HG03064 (cell line): ENCODE data around the gene BDH1.

Source experiments
- ATAC-seq: cut with Tn5 transposase; IDR thresholded peaks from one replicate; pipeline ENCODE4 v1.9.1; 2021; ENCODE audit warnings: low read depth; ENCODE audit not compliant: unreplicated experiment

Gene BDH1

DNA sequence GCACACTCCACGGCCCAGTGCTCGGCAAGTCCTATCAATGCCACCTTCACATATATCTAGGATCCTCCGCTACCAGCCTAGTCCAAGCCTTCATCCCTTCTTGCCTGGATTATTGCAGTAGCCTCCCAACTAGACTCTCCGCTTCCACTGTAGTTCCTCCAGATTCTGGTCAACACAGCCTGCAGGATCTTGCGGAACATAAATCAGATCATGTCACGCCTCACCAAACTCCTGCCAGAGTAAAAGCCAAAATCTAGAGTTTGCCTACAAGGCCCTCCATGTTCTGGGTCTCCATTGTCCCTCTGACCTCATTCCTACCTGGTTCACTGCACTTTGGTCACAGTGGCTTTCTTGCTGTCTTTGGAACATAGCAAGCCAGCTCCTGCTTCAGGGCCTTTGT is 3.6 kb downstream of the BDH1 start:
- no peak for ATAC-seq

DNA sequence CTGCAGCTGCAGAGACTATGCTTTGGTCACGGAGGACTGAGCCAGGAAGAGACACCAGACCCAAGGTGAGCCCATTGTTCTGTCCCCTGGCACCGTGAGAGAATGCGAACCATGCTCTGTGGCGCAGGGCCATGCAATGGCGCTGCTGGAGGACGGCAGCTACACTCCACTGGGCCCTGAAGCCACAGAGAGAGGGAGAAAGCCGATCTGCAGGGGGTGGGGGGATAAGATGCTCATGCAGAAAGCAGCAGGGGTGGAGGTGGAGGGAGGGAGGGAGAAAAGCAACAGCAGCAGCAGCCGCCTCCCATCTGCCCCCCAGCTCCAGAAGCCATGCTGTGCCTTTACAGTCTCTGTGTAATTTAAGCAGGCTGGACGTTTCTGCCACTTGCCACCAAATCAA is 5.3 kb downstream of the BDH1 start:
- ATAC-seq: no peak

DNA sequence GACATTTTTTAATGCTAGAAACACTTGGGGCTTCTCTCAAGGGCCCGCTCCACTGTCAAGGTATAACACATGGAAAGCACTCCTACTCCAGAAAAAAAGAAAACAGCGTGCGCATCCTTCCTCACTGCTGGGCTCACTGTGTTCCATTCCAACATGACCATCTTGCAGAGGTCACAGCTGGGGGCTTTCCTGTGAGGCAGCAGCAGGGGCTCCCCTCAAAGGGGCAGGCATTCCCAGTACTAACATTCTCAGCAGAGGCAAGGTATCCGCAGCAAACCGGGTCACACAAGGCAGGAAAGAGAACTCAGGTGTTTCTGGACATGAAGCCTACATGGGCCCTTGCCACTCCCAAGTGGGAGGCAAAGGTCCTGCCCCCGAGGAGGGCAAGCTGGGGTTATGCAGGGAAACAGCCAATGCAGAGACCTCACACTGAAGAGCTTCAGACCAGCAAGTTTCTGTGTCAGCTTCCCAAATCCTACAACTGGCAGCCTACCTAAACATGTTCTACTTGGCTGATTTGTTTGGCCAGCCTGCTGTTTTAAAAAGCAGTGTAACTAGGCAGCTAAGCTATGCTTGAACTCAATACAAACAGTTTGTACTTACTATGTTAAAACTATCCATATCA is 6.4 kb downstream of the BDH1 start:
- ATAC-seq: no peak

DNA sequence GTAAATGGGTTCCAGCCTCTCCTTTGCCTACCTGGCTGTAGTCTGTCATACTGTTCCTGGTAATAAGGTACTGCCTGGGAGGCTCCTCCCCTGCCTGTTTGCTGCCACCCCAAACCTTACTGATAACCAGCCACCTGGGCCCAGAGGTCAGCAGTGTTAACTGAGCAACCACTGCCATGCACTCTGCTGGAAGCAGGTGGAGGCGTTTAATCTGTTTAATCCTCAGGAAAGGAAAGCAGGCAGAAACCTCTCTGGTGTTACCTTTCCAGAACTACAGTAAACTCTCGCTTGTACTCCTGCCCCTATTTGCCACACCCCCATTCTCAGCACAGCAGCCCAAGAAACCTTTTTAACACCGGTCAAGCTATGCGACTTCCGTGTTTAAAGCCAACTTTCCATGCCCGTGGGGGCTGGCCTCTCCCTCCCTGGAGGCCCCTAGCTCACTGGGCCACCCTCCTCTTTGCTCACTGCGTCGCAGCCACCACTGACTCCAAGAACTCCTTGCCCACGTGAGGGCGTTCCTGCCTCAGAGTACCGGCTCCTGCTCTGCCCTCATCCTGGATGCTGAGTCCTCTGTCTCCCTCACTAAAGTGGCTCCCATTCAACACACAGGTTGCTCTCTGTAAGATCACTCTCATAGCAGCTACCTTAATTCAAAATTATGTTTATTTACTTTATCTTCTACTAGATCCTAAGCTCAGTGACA is 8.3 kb downstream of the BDH1 start:
- no peak for ATAC-seq

DNA sequence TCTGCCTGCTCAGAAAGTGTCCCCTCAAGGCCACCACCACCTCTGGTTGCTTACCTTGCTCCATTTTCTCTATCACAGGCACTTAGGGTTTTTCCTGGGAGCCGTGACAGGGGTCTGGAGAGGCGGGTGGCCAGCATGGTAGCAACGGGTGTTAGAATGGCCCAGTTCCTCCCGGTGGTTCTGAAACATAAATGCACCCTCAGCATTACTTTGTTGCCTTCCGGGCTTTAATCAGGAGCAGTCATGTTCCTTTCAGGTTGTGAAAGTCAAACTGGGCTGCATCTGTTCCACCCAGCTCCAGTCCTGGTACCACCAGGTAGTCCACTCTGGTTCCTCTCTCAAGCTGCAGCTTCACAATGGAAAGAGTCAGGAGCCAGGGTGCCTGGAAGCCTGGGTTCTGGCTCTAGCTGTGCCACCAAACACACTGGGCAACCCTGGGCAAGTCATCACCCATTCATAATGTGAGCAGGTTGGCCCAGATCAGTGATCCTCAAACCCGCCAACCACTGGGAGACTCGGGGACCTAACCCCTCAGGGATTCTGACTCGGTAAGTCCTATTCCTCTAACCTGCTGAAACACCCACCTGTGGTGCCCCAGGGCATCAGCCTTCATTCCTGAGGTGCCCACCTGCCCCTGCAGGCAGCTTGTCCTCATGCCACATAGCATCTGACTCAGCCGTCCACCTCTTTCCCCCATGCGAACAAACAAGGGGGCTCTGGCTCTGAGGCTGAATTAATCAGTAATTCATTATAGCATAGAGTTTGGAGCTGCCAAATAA is 9.3 kb downstream of the BDH1 start:
- no peak for ATAC-seq

DNA sequence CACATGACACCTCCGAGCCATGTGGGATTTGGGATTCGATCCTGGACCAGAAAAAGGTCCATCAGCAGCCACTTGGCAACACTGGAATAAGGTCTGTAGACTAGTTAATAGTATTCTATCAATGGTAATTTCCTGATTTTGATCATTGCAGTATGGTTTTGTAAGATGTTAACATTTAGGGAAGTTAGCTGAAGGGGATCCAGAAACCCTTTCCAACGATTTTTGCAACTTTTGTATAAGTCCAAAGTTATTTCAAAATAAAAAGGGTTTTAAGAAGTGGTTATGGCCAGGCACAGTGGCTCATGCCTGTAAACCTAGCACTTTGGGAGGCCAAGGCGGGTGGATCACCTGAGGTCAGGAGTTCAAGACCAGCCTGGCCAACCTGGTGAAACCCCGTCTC is 10.2 kb downstream of the BDH1 start:
- no peak for ATAC-seq

DNA sequence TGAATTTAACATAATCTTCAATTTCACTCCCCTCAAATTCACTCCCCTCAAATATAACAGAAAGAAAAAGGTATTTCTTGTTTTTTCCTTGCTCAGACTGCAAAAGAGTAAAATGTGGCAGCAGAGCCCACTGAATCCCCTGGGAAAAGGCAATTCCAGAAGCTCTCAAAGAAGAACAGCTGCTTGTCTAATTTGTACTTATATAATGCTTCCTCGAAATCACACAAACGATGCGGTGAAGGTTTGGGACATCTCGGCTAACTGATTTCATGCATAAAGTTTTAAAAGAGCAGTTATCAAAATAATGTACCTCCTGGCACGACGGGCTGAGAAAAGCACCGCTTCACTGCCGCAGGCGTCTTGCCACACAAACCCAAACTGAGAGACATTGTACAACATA is 10.7 kb downstream of the BDH1 start:
- ATAC-seq: no peak

DNA sequence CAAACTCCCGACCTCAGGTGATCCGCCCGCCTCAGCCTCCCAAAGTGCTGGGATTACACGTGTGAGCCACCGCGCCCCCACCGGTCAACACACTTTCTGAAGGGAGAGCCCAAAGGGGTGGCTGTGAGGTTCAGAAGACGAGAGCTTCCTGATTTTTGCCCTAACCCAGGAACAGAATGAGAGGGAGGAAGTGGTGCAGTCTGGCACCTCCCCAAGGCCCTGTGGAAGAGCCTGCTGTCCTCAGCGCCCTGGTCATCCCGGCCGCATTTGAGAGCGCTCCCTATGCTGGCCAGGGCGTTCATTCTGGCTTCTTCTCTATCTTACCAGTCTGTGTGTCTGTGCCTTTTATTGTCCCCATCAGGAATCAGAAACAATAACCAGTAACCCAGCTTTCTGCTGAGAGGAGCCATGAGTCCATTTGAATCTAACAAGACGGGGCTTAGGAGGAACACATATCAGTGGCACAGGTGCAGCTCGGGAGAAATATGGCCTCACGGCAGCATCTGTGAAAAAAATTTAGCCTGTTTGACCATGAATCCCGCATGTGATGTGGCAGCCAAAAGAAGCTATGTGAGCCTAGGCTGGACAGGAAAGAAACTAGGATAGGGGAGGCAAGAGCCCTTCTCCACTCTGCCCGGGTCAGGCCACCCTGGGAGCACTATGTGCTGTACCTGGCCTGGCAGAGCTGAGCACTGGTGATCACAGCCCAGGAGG is 12.9 kb downstream of the BDH1 start:
- no peak for ATAC-seq

DNA sequence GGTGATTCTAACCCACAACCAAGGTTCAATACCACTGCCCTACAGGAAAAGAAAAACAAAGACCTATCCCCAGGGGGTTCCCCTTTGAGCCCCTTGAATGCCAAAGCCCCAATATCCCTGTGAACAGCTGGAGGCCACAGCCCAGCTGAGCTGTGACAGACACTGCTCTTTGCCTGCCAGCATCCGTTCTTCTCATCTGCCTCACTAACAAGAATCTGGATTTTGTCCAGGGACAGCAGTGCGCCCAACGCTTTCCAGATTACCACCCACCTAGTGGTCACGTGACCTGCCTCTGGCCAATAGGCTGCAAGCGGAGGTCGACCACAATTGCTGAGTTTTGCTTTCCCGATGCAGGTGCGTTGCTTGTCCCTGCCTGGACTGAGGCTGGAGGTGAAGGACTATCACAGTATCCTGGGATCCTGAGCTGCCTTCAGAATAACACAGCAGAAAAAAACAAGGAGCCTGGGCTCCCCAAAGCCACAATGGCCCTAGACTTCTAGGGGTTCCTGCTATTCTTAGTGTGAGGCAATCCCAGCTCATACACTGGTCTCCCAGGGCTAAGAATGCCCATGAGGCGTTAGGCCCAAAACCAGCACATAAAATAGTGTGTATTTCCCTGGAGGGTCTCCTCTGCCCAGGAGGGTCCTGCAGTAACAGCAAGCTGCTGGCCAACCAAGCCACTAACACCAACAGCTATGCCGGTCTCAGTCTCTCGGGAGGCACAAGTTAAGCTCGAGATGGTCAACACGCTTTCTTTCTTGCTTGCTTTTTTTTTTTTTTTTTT is 13.8 kb downstream of the BDH1 start:
- no peak for ATAC-seq

DNA sequence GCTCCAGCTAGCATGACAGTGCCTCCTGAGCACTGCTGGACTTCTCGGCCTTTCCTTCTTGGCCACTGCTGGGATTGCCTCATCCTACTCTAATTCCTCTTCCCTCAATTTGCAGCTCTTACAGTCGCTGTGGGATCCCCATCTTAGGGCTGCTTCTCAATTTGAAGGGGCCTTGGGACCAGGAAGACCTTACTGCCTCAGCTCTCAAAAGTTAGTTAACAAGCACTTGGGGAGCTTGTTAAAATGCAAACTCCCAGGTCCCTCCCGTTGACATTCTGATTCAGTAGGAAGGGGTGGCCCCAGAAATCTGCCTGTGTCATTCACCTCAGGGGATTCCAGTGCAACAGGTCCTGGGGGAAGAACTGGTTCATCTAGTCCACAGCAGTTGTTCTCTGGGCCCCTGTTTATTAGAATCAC is 14.8 kb downstream of the BDH1 start:
- no peak for ATAC-seq

DNA sequence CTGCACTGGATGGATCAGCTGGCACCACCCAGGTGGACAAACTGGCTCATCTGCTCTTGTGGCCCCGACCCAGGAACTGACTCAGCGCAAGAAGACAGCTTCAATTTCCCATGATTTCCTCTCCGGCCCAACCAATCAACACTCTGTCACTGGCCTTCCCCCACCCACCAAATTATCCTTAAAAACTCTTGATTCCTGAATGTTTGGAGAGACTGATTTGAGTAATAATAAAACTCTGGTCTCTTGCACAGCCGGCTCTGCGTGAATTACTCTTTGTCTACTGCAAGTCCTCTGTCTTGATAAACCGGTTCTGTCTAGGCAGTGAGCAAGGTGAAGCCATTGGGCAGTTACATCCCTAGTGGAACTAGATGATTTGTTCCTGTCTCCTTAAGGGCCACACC is 16.1 kb downstream of the BDH1 start:
- no peak for ATAC-seq

DNA sequence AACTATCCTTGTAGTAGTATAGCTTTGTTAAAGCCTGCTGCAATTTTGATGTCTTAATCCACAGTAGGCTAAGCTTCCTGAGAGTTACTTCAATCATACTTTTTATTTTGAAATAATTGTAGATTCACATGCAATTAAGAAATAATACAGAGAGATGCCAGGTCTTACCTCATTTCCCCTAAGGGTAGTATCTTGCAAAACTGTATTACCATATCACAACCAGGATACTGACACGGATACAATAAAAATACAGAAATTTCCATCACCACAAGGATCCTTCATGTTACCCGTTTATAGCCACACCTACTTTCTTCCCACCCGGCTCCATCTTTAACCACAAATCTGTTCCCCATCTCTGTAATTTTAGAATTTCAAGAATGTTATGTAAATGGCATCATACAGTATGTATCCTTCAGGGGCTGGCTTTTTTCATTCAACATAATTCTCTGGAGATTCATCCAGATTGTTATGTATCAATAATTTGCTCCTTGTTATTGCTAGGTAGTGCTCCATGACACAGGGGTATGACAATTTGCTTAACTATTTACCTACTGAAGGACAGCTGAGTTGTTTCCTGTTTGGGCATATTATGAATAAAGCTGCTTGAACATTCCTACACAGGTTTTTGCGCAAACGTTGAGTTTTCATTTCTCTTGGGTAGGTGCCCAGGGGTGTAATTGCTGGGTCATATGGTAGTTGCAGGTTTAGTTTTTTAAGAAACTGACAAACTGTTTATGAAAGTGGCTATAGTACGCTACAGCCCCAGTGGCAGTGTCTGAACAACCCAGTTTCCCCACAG is 21.6 kb downstream of the BDH1 start:
- ATAC-seq: no peak

DNA sequence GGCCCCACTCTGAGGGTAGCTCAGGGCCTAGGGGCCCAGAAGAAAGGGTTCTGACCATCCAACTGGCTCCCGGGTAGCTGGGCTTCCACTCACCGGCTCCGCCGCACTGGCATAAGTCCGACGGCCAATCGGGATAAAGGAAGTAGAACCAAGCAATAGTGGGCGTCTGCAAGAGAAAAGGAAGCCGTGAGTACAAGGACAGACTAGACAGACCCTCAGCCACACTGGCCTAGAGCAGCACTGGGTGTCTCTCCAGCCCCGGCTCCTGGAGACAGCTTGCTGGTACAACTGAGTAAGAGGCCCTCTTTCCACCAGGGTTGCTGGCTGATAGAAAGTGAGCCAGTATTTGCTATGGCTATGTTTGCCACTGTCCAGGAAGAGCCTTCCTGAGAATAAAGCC is 22.4 kb downstream of the BDH1 start:
- no peak for ATAC-seq

DNA sequence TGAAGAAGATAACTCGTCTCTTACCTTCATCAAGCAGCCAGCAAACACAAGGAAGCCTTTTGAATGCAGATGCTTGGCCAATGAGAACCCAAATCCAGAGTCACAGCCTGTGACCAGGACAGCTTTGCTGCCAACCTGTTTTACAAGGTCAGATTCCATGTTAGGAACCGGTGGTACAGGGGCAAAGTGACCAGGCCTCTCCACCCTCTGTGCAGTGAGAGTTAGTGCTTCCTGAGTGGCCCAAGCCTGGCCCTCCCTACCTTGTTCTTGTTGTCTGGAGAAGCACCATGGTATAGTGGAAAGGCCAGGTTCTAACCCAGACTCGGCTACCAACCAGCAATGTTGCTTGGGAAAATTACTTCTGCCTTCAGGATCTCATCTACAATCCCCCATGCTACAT is 23.4 kb downstream of the BDH1 start:
- no peak for ATAC-seq

DNA sequence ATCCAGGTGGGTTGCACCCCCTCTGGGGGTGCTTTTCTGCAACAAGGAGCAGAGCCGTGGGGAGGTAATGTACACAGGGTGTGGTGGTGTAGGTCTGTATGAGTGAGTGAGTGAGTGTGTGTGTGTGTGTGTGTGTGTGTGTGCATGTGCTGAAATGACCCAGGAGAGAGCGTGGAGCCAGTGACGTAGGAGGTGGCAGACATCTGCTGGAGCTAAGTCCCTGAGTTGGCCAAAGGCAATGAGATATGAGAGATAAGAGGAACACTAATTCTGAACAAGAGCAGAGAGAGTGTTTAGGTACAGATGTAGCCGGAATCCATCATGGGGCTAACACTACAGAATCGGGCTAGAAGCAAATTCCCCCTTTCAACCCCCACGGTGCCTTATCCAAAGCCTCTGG is 27.6 kb downstream of the BDH1 start:
- ATAC-seq: no peak

DNA sequence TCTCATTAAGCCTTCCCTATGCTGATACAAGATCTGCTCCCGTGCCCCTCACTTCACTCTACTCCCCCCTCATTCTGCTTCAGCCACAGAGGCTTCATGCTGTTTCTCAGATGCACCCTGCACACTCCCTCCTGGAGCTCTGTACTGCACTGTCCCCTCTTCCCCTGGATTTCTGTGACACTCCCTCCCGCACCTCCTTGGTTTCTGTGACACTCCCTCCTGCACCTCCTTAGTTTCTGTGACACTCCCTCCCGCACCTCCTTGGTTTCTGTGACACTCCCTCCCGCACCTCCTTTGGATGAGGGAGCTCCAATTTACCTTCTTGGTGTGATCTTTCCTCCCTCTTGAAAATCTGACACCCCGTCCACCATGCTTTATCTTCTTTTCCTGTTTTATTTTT is 28.2 kb downstream of the BDH1 start:
- no peak for ATAC-seq

DNA sequence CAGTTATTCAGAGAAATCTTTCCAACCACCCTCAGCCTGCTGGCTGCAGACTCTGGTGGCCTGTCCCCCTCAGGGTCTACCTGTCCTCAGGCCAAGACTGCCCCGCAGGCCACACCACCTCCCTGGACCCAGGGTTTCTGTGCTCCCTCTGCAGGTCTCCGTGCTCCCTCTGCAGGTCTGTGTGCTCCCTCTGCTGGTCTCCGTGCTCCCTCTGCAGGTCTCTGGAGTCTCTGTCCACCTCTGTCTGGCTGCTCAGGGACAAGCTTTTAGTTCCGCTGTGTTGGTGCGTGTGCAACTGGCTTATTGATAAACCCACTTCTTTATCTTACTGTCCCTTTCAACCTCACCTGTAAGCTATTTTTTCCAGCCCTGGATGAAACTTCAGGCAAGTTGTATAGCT is 30.1 kb downstream of the BDH1 start:
- no peak for ATAC-seq

DNA sequence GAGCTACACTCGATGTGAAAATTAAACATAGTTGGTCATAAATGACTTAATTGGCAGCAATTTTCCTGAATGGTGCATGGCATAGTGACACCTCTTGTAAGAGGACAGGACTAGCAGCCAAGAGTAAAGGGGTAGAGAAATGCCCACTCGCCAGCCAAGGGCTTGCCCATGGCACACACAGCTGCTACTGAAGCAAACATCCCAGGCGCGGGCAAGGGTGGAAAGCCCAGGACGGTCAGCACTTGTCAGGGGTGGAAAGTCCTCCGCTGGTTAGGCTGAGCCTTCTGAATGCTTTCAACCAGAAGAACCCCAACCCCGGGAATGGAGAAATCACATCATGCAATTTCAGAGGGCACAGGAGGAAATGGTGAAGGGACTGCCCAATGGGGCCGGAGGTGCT is 31.6 kb downstream of the BDH1 start:
- ATAC-seq: no peak

DNA sequence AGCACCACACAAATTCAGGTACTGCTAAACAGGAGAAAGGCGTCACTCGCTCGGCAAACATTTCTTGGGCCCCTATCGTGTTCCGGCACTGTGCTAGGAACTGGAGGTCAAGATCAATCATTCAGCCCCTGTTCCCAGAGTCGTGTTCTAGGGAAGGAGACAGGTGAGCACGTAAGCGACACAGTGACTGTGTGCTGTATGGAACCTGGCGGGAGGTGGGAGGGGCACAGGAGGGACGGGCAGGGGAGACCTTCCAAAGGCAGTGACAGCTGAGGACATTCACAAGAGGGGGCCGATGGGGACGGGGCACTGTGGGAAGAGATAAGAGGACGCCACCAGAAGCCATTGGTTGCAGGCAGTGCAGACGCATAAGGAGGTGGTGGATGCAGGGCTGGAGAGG is 32.2 kb downstream of the BDH1 start:
- no peak for ATAC-seq
